ENCODE results near the gene NT5DC1.
A peak's percentile ranks its signal among the peaks of the same experiment; 100 is the strongest.

DNA sequence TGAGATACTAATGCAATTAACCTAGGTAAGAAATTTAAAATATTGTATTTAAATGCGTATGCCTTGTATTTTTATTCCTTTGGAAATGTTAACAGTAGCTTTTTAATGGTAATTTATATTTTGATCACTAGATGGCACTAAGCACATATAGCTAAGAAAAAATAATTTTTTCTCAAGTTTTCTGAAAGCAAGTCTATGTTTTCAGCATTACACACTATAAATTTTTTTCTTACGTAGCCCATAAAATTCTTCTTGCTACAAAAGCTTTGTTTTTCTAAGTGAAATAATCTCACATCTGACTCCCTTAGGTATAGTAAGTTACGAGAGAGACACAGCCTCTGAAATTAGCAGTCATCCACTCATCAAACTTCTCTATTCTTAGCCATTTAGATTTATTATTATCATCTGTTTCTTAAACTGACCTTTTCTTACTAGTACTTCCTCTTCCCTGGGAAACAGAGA, 117.5 kb downstream of the NT5DC1 start:
- TF ChIP-seq CTCF (IDR thresholded peaks at IDR 0.05 in 2 of 3, conservative IDR thresholded peaks at IDR 0.05 in 1 of 3; ENCODE audit: borderline replicate concordance in 1 of 3, insufficient read depth in 1 of 3, low read depth in 2 of 3, low read length in 2 of 3), result peak; percentile 13 to 58 (median 28); a peak in 4 of 6 replicates
- no peak for TF ChIP-seq TCF7L2 (IDR thresholded peaks at IDR 0.05; ENCODE audit: borderline replicate concordance, extremely low read depth, insufficient read depth, insufficient read length)
- no peak for TF ChIP-seq POLR2AphosphoS5 (IDR thresholded peaks at IDR 0.05; ENCODE audit: low read depth, low read length)
- TF ChIP-seq, protein P1, sequence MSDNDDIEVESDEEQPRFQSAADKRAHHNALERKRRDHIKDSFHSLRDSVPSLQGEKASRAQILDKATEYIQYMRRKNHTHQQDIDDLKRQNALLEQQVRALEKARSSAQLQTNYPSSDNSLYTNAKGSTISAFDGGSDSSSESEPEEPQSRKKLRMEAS (IDR thresholded peaks at IDR 0.05), result no peak
- no peak for TF ChIP-seq POLR2A (IDR thresholded peaks at IDR 0.05; ENCODE audit: borderline replicate concordance, extremely low read depth, insufficient read depth, insufficient read length)
- no peak for TF ChIP-seq CEBPB (IDR thresholded peaks at IDR 0.05; ENCODE audit: low read depth)
- TF ChIP-seq SIN3A (IDR thresholded peaks at IDR 0.05; ENCODE audit: low read depth), result no peak
- no peak for TF ChIP-seq EZH2 (IDR thresholded peaks at IDR 0.05)
- no peak for TF ChIP-seq SRF (IDR thresholded peaks at IDR 0.05; ENCODE audit: low read depth)
- no peak for TF ChIP-seq SP1 (IDR thresholded peaks at IDR 0.05; ENCODE audit: low read depth)
- no peak for TF ChIP-seq EZH2phosphoT487 (IDR thresholded peaks at IDR 0.05; ENCODE audit: borderline replicate concordance)
- TF ChIP-seq, protein P2, sequence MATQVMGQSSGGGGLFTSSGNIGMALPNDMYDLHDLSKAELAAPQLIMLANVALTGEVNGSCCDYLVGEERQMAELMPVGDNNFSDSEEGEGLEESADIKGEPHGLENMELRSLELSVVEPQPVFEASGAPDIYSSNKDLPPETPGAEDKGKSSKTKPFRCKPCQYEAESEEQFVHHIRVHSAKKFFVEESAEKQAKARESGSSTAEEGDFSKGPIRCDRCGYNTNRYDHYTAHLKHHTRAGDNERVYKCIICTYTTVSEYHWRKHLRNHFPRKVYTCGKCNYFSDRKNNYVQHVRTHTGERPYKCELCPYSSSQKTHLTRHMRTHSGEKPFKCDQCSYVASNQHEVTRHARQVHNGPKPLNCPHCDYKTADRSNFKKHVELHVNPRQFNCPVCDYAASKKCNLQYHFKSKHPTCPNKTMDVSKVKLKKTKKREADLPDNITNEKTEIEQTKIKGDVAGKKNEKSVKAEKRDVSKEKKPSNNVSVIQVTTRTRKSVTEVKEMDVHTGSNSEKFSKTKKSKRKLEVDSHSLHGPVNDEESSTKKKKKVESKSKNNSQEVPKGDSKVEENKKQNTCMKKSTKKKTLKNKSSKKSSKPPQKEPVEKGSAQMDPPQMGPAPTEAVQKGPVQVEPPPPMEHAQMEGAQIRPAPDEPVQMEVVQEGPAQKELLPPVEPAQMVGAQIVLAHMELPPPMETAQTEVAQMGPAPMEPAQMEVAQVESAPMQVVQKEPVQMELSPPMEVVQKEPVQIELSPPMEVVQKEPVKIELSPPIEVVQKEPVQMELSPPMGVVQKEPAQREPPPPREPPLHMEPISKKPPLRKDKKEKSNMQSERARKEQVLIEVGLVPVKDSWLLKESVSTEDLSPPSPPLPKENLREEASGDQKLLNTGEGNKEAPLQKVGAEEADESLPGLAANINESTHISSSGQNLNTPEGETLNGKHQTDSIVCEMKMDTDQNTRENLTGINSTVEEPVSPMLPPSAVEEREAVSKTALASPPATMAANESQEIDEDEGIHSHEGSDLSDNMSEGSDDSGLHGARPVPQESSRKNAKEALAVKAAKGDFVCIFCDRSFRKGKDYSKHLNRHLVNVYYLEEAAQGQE (IDR thresholded peaks at IDR 0.05; ENCODE audit: low read depth), result no peak
- no peak for TF ChIP-seq EGR1 (IDR thresholded peaks at IDR 0.05; ENCODE audit: low read depth)
